Breast epithelium (tissue), 4 donors: ENCODE results near the gene BCL2L11. TPM values are rescaled to one million over a fixed set of nuclear protein-coding genes. Genes with fewer than 3 reads are reported as not detected.

Experiments used
- DNase-seq, 2 donors: peaks; one replicate each; pipeline ENCODE4 v3.0.0-alpha.2; 2019; ENCODE audit warnings: low spot score in 2 of 2
- H3K27ac ChIP-seq, 2 donors: fragments of 200-600 bp; sonication (generic) in 1 of 2; one replicate each; pipeline ENCODE4 v1.5.1; 2016 to 2019; ENCODE audit warnings: mild to moderate bottlenecking in 1 of 2
- H3K27me3 ChIP-seq, 2 donors: fragments of 200-600 bp; sonication (generic) in 1 of 2; one replicate each; pipeline versions ENCODE4 v1.5.1 to v1.6.0; 2017 to 2019; ENCODE audit warnings: control low read depth in 1 of 2, mild to moderate bottlenecking in 1 of 2
- H3K36me3 ChIP-seq: fragments of 200-600 bp; one replicate; pipeline ENCODE4 v1.5.1; 2019
- H3K4me1 ChIP-seq, 2 donors: fragments of 200-600 bp; sonication (generic); one replicate each; pipeline ENCODE4 v1.5.1; 2016 to 2019; ENCODE audit warnings: control low read depth in 1 of 2
- H3K4me3 ChIP-seq, 3 donors: fragments of 200-600 bp; sonication (generic); 1 replicate in 2 of 3; 2 replicates in 1 of 3; pipeline ENCODE4 v1.5.1; 2016 to 2019; ENCODE audit warnings: mild to moderate bottlenecking in 3 of 3, moderate library complexity in 2 of 3
- H3K9me3 ChIP-seq, 2 donors: fragments of 200-600 bp; sonication (generic) in 1 of 2; one replicate each; pipeline ENCODE4 v1.5.1; 2016 to 2019; ENCODE audit warnings: control low read depth in 1 of 2
- POLR2A ChIP-seq: fragments of 450-650 bp; IDR thresholded peaks from one replicate; pipeline ENCODE4 v1.6.1; 2016; ENCODE audit warnings: antibody characterized with exemption, mild to moderate bottlenecking, moderate library complexity
- POLR2AphosphoS5 ChIP-seq, 3 donors: sonication (generic); formaldehyde crosslinking; IDR thresholded peaks; one replicate each; pipeline ENCODE4 v1.6.1; 2017; ENCODE audit warnings: antibody characterized with exemption in 3 of 3
- intact Hi-C: fragments of 100-400 bp; cut with DNase I; formaldehyde crosslinking; loops from one replicate; pipeline ENCODE4 v1.15.1; 2023; ENCODE audit warnings: low total_unique reads
- total RNA-seq, 3 donors: library from RNA; depleted of rRNA; stranded (reverse); fragments of >200 nt; gene quantifications; one replicate each; pipeline ENCODE4 v1.1.0, GENCODE V29; 2016
- TF ChIP-seq, protein P1 (sequence below), 3 donors: fragments of 450-650 bp; IDR thresholded peaks; one replicate each; pipeline ENCODE4 v1.5.1; 2016 to 2017; ENCODE audit warnings: antibody characterized with exemption in 3 of 3, mild to moderate bottlenecking in 3 of 3, moderate library complexity in 3 of 3

The BCL2L11 gene
- total RNA-seq, 3 donors from 2014 or later: 42.6 to 67.3 (median 46.1) TPM

DNA sequence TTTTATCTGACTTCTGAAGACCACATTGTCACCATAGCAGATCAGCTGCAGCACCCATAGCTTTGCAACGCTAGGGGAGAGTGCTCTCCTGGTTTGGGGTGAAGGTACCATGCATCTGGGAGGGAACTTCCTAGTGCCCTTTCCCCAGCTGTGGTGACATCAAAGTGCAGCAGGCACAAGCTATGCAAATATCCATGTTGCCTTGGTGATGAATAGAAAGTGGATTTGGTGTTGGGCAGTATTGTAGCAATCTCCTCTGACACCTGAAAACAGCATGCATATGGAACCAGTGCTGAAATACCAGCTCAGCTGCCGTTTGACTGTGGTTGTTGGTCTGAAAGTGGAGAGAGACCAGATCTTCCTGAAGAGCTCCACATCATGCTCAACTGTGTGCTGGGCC lies 37.1 kb downstream of the BCL2L11 start:
- Histone ChIP-seq H3K4me3 (no peak overlapping the region), H3K36me3 (no peaks in the 10 kb centered on the region), H3K9me3 (no peaks in the 10 kb centered on the region), H3K27ac (no peak overlapping the region), H3K4me1 (peaks cover 0 to 18% of the 10 kb centered on the region in 2 donors), H3K27me3 (no peaks in the 10 kb centered on the region)
- TF ChIP-seq, protein P1, sequence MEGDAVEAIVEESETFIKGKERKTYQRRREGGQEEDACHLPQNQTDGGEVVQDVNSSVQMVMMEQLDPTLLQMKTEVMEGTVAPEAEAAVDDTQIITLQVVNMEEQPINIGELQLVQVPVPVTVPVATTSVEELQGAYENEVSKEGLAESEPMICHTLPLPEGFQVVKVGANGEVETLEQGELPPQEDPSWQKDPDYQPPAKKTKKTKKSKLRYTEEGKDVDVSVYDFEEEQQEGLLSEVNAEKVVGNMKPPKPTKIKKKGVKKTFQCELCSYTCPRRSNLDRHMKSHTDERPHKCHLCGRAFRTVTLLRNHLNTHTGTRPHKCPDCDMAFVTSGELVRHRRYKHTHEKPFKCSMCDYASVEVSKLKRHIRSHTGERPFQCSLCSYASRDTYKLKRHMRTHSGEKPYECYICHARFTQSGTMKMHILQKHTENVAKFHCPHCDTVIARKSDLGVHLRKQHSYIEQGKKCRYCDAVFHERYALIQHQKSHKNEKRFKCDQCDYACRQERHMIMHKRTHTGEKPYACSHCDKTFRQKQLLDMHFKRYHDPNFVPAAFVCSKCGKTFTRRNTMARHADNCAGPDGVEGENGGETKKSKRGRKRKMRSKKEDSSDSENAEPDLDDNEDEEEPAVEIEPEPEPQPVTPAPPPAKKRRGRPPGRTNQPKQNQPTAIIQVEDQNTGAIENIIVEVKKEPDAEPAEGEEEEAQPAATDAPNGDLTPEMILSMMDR (IDR thresholded peaks at IDR 0.05): no peak
- TF ChIP-seq POLR2AphosphoS5 (IDR thresholded peaks at IDR 0.05) (no peak), POLR2A (no peak)
- DNase-seq: no peak
- intact Hi-C loops: no loop called here

DNA sequence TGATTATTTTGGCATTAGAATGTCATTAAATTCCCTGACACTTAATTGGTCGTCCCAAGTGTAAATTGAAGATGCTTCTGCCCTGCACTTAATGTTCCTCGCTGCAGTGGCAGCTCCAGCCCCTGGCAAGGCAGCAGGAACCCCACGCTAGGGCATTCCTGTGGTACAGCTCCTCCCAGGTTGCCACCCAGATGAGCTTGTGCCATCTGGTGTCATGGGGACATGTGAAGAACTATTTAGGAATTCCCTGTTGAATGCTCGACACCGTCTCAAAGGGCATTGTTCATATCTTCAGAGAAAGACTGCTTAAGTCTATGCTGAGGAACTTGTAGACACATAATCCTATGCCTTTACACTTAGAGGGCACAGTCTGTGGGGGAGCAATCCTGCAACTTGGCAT lies 38.9 kb downstream of the BCL2L11 start:
- Histone ChIP-seq H3K9me3 (no peaks in the 10 kb centered on the region), H3K4me3 (no peak overlapping the region), H3K27me3 (no peaks in the 10 kb centered on the region), H3K4me1 (peaks cover 0 to 18% of the 10 kb centered on the region in 2 donors), H3K27ac (no peak overlapping the region), H3K36me3 (no peaks in the 10 kb centered on the region)
- TF ChIP-seq POLR2A (no peak), POLR2AphosphoS5 (IDR thresholded peaks at IDR 0.05) (no peak)
- intact Hi-C loops: loop anchor here (10.0 kb wide), 1 partner anchor 1905 kb away; the partner anchor contains the start of gene IL1F10
- no peak for DNase-seq

DNA sequence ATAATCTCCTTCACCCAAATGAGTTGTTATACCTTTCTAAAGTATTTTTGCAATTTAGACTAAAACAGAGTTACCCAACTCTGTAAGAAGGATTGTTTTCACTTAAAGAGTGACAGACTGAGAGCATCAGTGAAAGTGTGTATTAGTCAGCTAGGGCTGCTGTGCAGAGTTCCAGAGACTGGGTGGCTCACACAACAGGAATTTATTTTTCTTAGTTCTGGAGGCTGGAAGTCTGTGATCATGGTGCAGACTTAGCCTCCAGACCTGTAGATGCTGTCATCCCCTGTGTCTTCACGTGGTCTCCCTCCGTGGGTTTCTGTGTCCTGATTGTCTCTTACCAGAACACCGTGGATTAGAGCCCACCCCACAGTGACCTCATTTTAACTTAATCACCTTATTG lies 40.0 kb downstream of the BCL2L11 start:
- no peak overlapping the region for H3K4me3 ChIP-seq

DNA sequence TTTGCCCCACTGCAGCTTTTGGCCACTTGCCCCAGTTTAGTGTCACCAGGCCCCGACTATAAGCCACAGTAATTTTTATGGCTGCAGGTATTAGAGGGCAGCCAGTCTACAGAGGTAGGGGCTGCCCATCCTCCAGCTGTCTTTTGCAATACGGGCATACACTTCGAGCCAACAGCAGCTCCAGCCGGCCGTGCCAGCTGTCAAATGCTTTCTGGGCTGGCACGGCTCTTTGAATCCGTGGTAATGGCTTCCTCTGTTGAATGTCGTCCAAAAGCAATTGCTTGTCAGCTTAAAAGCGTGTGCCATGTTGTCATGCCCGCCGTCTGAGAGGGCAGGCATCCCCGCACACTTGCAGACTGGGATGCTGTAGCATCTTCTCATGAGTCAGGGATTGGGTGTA lies 41.3 kb downstream of the BCL2L11 start:
- Histone ChIP-seq H3K4me1 (peaks cover 0 to 8% of the 10 kb centered on the region in 2 donors), H3K27ac (no peak overlapping the region), H3K27me3 (no peaks in the 10 kb centered on the region), H3K9me3 (no peaks in the 10 kb centered on the region), H3K4me3 (no peak overlapping the region), H3K36me3 (no peaks in the 10 kb centered on the region)
- peak in 1 of 2 donors; percentile 72 for DNase-seq
- intact Hi-C loops: loop anchor here (10.0 kb wide), 1 partner anchor 1903 kb away; the partner anchor contains the start of gene IL1F10
- peak in 1 of 3 donors; percentile 10 for TF ChIP-seq POLR2AphosphoS5 (IDR thresholded peaks at IDR 0.05)
- TF ChIP-seq, protein P1 (IDR thresholded peaks at IDR 0.05): no peak
- TF ChIP-seq POLR2A: no peak

More for the DNA sequence above, 40.0 kb downstream of the BCL2L11 start:
- no peak for TF ChIP-seq POLR2A
- TF ChIP-seq, protein P1 (IDR thresholded peaks at IDR 0.05): no peak
- no peak for TF ChIP-seq POLR2AphosphoS5 (IDR thresholded peaks at IDR 0.05)
- intact Hi-C loops: loop anchor here (10.0 kb wide), 1 partner anchor 1904 kb away; the partner anchor contains the start of gene IL1F10
- no peak for DNase-seq
- H3K27ac ChIP-seq: no peak overlapping the region
- peaks cover 0 to 16% of the 10 kb centered on the region in 2 donors for H3K4me1 ChIP-seq
- H3K27me3 ChIP-seq: no peaks in the 10 kb centered on the region
- H3K36me3 ChIP-seq: no peaks in the 10 kb centered on the region
- H3K9me3 ChIP-seq: no peaks in the 10 kb centered on the region

DNA sequence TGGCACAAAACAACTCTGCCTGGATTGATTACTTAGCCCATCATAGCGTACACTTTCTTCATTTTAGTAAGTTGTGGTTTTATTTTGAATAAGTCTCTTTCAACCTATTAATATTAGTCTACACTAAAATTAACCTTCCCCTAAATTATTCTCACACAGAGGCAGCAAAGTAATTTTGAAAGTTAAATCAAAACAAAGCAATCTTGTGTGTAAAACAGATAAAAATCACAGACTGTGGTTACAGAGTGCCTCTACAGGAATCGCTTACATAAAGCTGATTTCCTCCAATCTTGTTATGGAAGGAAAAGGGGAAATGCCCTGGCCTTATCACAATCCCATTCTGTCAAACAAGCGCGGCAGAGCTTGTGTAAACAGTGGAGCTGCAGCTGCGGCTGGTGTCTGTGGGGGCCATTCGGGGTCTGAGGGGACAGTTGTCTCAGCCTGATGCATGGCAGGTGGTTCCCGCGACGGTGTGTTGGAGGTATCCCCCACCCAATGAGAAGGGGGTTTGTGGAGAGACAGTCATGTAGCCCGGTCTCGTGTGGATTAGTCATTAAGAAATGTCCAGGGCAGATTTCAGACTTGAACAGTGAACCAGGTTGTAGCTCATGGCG lies 42.1 kb downstream of the BCL2L11 start:
- intact Hi-C loops: loop anchor here (10.0 kb wide), 1 partner anchor 1902 kb away; the partner anchor contains the start of gene IL1F10
- H3K27ac ChIP-seq: no peak overlapping the region
- H3K9me3 ChIP-seq: no peaks in the 10 kb centered on the region
- H3K4me1 ChIP-seq: peaks cover 0 to 5% of the 10 kb centered on the region in 2 donors
- TF ChIP-seq, protein P1 (IDR thresholded peaks at IDR 0.05): no peak
- no peak for TF ChIP-seq POLR2A
- no peak for TF ChIP-seq POLR2AphosphoS5 (IDR thresholded peaks at IDR 0.05)
- H3K36me3 ChIP-seq: no peaks in the 10 kb centered on the region
- no peaks in the 10 kb centered on the region for H3K27me3 ChIP-seq
- DNase-seq: no peak
- H3K4me3 ChIP-seq: no peak overlapping the region
